OCI-LY1 (cell line): ENCODE measurements around the gene ASB6.

ENCODE experiments used
- EZH2 ChIP-seq: fragments of 200-600 bp; sonication (generic), shearing (Covaris generic); IDR thresholded peaks from 2 replicates; pipeline ENCODE4 v1.8.0; 2017; ENCODE audit warnings: borderline replicate concordance, mixed run types, mild to moderate bottlenecking, antibody characterized with exemption, low read length, moderate library complexity, mixed read lengths
- TF ChIP-seq, protein P1 (sequence below): fragments of 200-600 bp; sonication (generic), shearing (Covaris generic); IDR thresholded peaks from 2 replicates; pipeline ENCODE4 v1.5.1; 2017; ENCODE audit warnings: mild to moderate bottlenecking, antibody characterized with exemption, low read length, moderate library complexity, mixed read lengths

DNA sequence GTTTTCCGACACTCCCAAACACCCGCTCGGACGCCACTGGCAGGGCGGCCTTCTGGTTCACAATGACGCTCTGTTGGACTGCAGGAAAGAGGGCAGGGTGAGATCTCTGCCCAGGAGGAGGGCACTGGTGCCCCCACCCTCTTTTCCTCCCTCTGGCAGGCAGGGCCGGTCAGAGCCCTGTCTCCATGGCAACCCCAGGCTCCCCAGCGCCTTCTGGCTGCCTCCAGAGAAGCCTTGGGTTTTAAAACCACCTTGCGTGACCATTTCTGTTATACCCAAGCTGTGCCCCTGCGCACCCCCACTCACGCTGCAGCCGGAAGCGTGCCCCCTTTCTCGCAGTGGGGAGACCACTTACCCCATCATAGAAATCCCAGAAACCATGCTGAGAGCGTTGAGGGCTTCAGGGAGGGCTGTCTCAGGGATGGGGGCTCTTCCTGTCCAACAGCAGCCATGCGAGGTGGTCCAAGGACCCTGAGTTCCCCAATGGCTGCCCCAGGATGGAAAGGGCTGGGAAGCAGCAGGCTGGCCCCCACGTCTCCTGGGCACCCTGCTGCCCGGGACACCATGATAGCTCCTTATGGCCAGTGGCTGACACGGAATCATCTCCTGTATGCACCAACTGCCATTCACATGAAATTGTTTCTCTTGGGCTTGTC is 28.3 kb downstream of the ASB6 start:
- TF ChIP-seq, protein P1, sequence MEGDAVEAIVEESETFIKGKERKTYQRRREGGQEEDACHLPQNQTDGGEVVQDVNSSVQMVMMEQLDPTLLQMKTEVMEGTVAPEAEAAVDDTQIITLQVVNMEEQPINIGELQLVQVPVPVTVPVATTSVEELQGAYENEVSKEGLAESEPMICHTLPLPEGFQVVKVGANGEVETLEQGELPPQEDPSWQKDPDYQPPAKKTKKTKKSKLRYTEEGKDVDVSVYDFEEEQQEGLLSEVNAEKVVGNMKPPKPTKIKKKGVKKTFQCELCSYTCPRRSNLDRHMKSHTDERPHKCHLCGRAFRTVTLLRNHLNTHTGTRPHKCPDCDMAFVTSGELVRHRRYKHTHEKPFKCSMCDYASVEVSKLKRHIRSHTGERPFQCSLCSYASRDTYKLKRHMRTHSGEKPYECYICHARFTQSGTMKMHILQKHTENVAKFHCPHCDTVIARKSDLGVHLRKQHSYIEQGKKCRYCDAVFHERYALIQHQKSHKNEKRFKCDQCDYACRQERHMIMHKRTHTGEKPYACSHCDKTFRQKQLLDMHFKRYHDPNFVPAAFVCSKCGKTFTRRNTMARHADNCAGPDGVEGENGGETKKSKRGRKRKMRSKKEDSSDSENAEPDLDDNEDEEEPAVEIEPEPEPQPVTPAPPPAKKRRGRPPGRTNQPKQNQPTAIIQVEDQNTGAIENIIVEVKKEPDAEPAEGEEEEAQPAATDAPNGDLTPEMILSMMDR = no peak
- no peak for TF ChIP-seq EZH2
